Activated CD4-positive, alpha-beta T cell treated with anti-CD3 and anti-CD28 coated beads, Interleukin-2, amount 50 U/mL, for 24 hours (primary cell): ENCODE data around the gene VCX2.
"Not testable (repeated sequence)": the region's sequence is repeated elsewhere in the genome, so short reads cannot be mapped to it uniquely, and the experiment has no call there.

Source experiments
- DNase-seq, 2 donors: peaks; one replicate each; pipeline ENCODE4 v3.0.0-alpha.2; 2020; ENCODE audit warnings: low read depth in 1 of 2, low spot score in 1 of 2

VCX2 gene

GRCh38 chrX:8122538-8122937 is 48.5 kb downstream of the VCX2 start:
- no peak for DNase-seq

- DNase-seq = not testable (repeated sequence)
Measured at GRCh38 chrX:8121391-8121790, 49.7 kb downstream of the VCX2 start.
